ENCODE data around the gene CRABP2. TPM values are rescaled to one million over a fixed set of nuclear protein-coding genes. Genes with fewer than 3 reads are reported as not detected.

CRABP2 gene
- total RNA-seq, 1 experiment from 2014 or later = 0.85 TPM

GRCh38 chr1:156667610-156667967 lies 37.8 kb downstream of the CRABP2 start:
- peak in 1 of 2 experiments; percentile 70 for DNase-seq
- peak overlapping the region; percentile 54 for H3K27ac ChIP-seq
- no peaks in the 10 kb centered on the region for H3K9me3 ChIP-seq (replicated peaks)

GRCh38 chr1:156666862-156667609 lies 38.3 kb downstream of the CRABP2 start:
- peak overlapping the region; percentile 54 for H3K27ac ChIP-seq
- peak in 1 of 2 experiments; percentile 32 for DNase-seq
- H3K4me1 ChIP-seq = peaks cover 86% of the 10 kb centered on the region

More at GRCh38 chr1:156667610-156667967, 37.8 kb downstream of the CRABP2 start:
- Histone ChIP-seq H3K27me3 (no peaks in the 10 kb centered on the region), H3K4me3 (no peak overlapping the region), H3K4me1 (peaks cover 86% of the 10 kb centered on the region), H3K36me3 (peaks cover 15% of the 10 kb centered on the region)

GRCh38 chr1:156665539-156665938 lies 39.8 kb downstream of the CRABP2 start:
- H3K27ac ChIP-seq = peak overlapping the region; percentile 99
- H3K27me3 ChIP-seq = no peaks in the 10 kb centered on the region
- H3K36me3 ChIP-seq = no peaks in the 10 kb centered on the region
- peaks cover 83% of the 10 kb centered on the region for H3K4me1 ChIP-seq
- peak overlapping the region; percentile 47; the same call in 1 of the 2 replicates for H3K4me3 ChIP-seq
- no peaks in the 10 kb centered on the region for H3K9me3 ChIP-seq (replicated peaks)
- DNase-seq = peak in 1 of 2 experiments; percentile 37

More at GRCh38 chr1:156666862-156667609, 38.3 kb downstream of the CRABP2 start:
- Histone ChIP-seq H3K36me3 (peaks cover 10% of the 10 kb centered on the region), H3K4me3 (no peak overlapping the region), H3K9me3 (replicated peaks) (no peaks in the 10 kb centered on the region), H3K27me3 (no peaks in the 10 kb centered on the region)

- peak overlapping the region; percentile 47 for H3K4me3 ChIP-seq
- peak overlapping the region; percentile 99 for H3K27ac ChIP-seq
- H3K27me3 ChIP-seq = no peaks in the 10 kb centered on the region
- H3K4me1 ChIP-seq = peaks cover 80% of the 10 kb centered on the region
- no peaks in the 10 kb centered on the region for H3K36me3 ChIP-seq
- peak; percentile 86 to 87 for DNase-seq
- no peaks in the 10 kb centered on the region for H3K9me3 ChIP-seq (replicated peaks)
These were observed 40.5 kb downstream of the CRABP2 start for GRCh38 chr1:156664767-156665411.

- no peaks in the 10 kb centered on the region for H3K27me3 ChIP-seq
- no peaks in the 10 kb centered on the region for H3K36me3 ChIP-seq
- peak overlapping the region; percentile 47 for H3K4me3 ChIP-seq
- peaks cover 73% of the 10 kb centered on the region for H3K4me1 ChIP-seq
- H3K27ac ChIP-seq = peak overlapping the region; percentile 99
- DNase-seq = peak; percentile 96 to 97
- H3K9me3 ChIP-seq (replicated peaks) = no peaks in the 10 kb centered on the region
These were observed 41.2 kb downstream of the CRABP2 start for GRCh38 chr1:156664046-156664766.

GRCh38 chr1:156663178-156663577 lies 42.2 kb downstream of the CRABP2 start:
- Histone ChIP-seq H3K4me1 (peaks cover 64% of the 10 kb centered on the region), H3K27ac (peak overlapping the region; percentile 99), H3K9me3 (replicated peaks) (no peaks in the 10 kb centered on the region), H3K4me3 (peak overlapping the region; percentile 59), H3K27me3 (no peaks in the 10 kb centered on the region), H3K36me3 (no peaks in the 10 kb centered on the region)
- DNase-seq = peak; percentile 97 to 98

GRCh38 chr1:156662800-156663055 lies 42.7 kb downstream of the CRABP2 start:
- peak overlapping the region; percentile 59 for H3K4me3 ChIP-seq
- no peaks in the 10 kb centered on the region for H3K27me3 ChIP-seq
- H3K4me1 ChIP-seq = peaks cover 60% of the 10 kb centered on the region
- no peak for DNase-seq
- no peaks in the 10 kb centered on the region for H3K36me3 ChIP-seq
- peak overlapping the region; percentile 99 for H3K27ac ChIP-seq
- H3K9me3 ChIP-seq (replicated peaks) = no peaks in the 10 kb centered on the region

GRCh38 chr1:156662005-156662799 lies 43.2 kb downstream of the CRABP2 start:
- H3K4me3 ChIP-seq = peak overlapping the region; percentile 59
- DNase-seq = peak; percentile 78 to 85
- H3K27me3 ChIP-seq = no peaks in the 10 kb centered on the region
- H3K9me3 ChIP-seq (replicated peaks) = no peaks in the 10 kb centered on the region
- H3K27ac ChIP-seq = peak overlapping the region; percentile 99
- peaks cover 55% of the 10 kb centered on the region for H3K4me1 ChIP-seq
- H3K36me3 ChIP-seq = no peaks in the 10 kb centered on the region

GRCh38 chr1:156660752-156661112 lies 44.7 kb downstream of the CRABP2 start:
- Histone ChIP-seq H3K27ac (peak overlapping the region; percentile 99), H3K4me1 (peaks cover 47% of the 10 kb centered on the region), H3K9me3 (replicated peaks) (no peaks in the 10 kb centered on the region), H3K27me3 (no peaks in the 10 kb centered on the region), H3K36me3 (no peaks in the 10 kb centered on the region), H3K4me3 (peak overlapping the region; percentile 59)
- DNase-seq = no peak

GRCh38 chr1:156659988-156660751 lies 45.2 kb downstream of the CRABP2 start:
- Histone ChIP-seq H3K27me3 (no peaks in the 10 kb centered on the region), H3K4me1 (peaks cover 41% of the 10 kb centered on the region), H3K9me3 (replicated peaks) (no peaks in the 10 kb centered on the region), H3K27ac (peak overlapping the region; percentile 99), H3K4me3 (peak overlapping the region; percentile 59), H3K36me3 (no peaks in the 10 kb centered on the region)
- peak; percentile 97 to 98 for DNase-seq

- Histone ChIP-seq H3K36me3 (no peaks in the 10 kb centered on the region), H3K27me3 (no peaks in the 10 kb centered on the region), H3K27ac (no peak overlapping the region), H3K4me3 (peak overlapping the region; percentile 59), H3K9me3 (replicated peaks) (no peaks in the 10 kb centered on the region), H3K4me1 (peaks cover 38% of the 10 kb centered on the region)
- DNase-seq = no peak
These were observed 45.8 kb downstream of the CRABP2 start for GRCh38 chr1:156659661-156659987.

GRCh38 chr1:156658945-156659574 lies 46.3 kb downstream of the CRABP2 start:
- peaks cover 33% of the 10 kb centered on the region for H3K4me1 ChIP-seq
- no peak overlapping the region for H3K4me3 ChIP-seq
- H3K27me3 ChIP-seq = no peaks in the 10 kb centered on the region
- no peak overlapping the region for H3K27ac ChIP-seq
- H3K36me3 ChIP-seq = no peaks in the 10 kb centered on the region
- H3K9me3 ChIP-seq (replicated peaks) = no peaks in the 10 kb centered on the region
- no peak for DNase-seq

GRCh38 chr1:156658496-156658895 lies 46.9 kb downstream of the CRABP2 start:
- H3K9me3 ChIP-seq (replicated peaks) = no peaks in the 10 kb centered on the region
- peaks cover 28% of the 10 kb centered on the region for H3K4me1 ChIP-seq
- no peak overlapping the region for H3K27ac ChIP-seq
- no peaks in the 10 kb centered on the region for H3K36me3 ChIP-seq
- no peaks in the 10 kb centered on the region for H3K27me3 ChIP-seq
- no peak overlapping the region for H3K4me3 ChIP-seq
- no peak for DNase-seq

All from SJCRH30 (cell line).